HEK293 (cell line): Measurements from ENCODE around the gene SRSF4.

Experiments used
- CTCF ChIA-PET: fragments of 350-600 bp; formaldehyde crosslinking; extraction: SDS; loops from one replicate; lab custom pipeline; 2021; ENCODE audit warnings: antibody characterized with exemption; lab: Yijun Ruan, JAX
- POLR2A ChIA-PET: fragments of 300-600 bp; formaldehyde crosslinking; extraction: SDS; loops from one replicate; lab custom pipeline; 2020; ENCODE audit warnings: antibody characterized with exemption, inconsistent platforms; lab: Yijun Ruan, JAX
- H3K27ac ChIP-seq: fragments of 200-500 bp; sonication (Bioruptor generic); 2 replicates; pipeline ENCODE4 v1.5.1; 2014; ENCODE audit warnings: low read depth, low read length, control low read depth, inconsistent platforms; ENCODE audit errors: extremely low read depth
- H3K36me3 ChIP-seq, 2 experiments: fragments of 200-500 bp in 1 of 2; sonication (Bioruptor generic) in 1 of 2; 1 replicate in 1 of 2; 2 replicates in 1 of 2; pipeline ENCODE4 v1.5.1; 2014 to 2017; ENCODE audit warnings: inconsistent platforms in 2 of 2, low read length in 2 of 2; ENCODE audit not compliant: control insufficient read depth in 2 of 2, insufficient read depth in 1 of 2
- H3K4me1 ChIP-seq: fragments of 200-500 bp; sonication (Bioruptor generic); 2 replicates; pipeline ENCODE4 v1.5.1; 2014; ENCODE audit warnings: mild to moderate bottlenecking, low read length, inconsistent platforms; ENCODE audit not compliant: control insufficient read depth, insufficient read depth
- H3K4me3 ChIP-seq: 2 replicates; pipeline ENCODE4 v1.5.1; 2011; ENCODE audit warnings: low read depth, mild to moderate bottlenecking, control low read depth, low read length, moderate library complexity
- H3K9me3 ChIP-seq: fragments of 200-500 bp; sonication (Bioruptor generic); 2 replicates; pipeline ENCODE4 v1.5.1; 2014; ENCODE audit warnings: low read depth, low read length, inconsistent platforms; ENCODE audit not compliant: control insufficient read depth, insufficient read depth
- EGR2 ChIP-seq: fragments of 450-650 bp; formaldehyde crosslinking; IDR thresholded peaks from 2 replicates; pipeline ENCODE4 v1.5.1; 2016; ENCODE audit warnings: low read depth, missing biosample characterization, missing genetic modification characterization
- GFI1B ChIP-seq: fragments of 450-650 bp; formaldehyde crosslinking; IDR thresholded peaks from 2 replicates; pipeline ENCODE4 v1.5.1; 2016; ENCODE audit warnings: missing biosample characterization, missing genetic modification characterization
- GLI4 ChIP-seq: fragments of 450-650 bp; formaldehyde crosslinking; IDR thresholded peaks from 2 replicates; pipeline ENCODE4 v1.5.1; 2016; ENCODE audit warnings: missing biosample characterization, missing genetic modification characterization
- INSM2 ChIP-seq: fragments of 450-650 bp; formaldehyde crosslinking; IDR thresholded peaks from 2 replicates; pipeline ENCODE4 v1.5.1; 2016; ENCODE audit warnings: missing biosample characterization, missing genetic modification characterization
- KLF17 ChIP-seq: fragments of 450-650 bp; formaldehyde crosslinking; IDR thresholded peaks from 2 replicates; pipeline ENCODE4 v1.5.1; 2016; ENCODE audit warnings: missing biosample characterization, missing genetic modification characterization
- KLF9 ChIP-seq: fragments of 450-650 bp; formaldehyde crosslinking; IDR thresholded peaks from 2 replicates; pipeline ENCODE4 v1.5.1; 2016; ENCODE audit warnings: missing biosample characterization, missing genetic modification characterization, low read depth
- PRDM6 ChIP-seq: fragments of 450-650 bp; formaldehyde crosslinking; IDR thresholded peaks from 2 replicates; pipeline ENCODE4 v1.5.1; 2017; ENCODE audit warnings: missing biosample characterization, missing genetic modification characterization
- SCRT1 ChIP-seq: fragments of 450-650 bp; formaldehyde crosslinking; IDR thresholded peaks from 2 replicates; pipeline ENCODE4 v1.5.1; 2016; ENCODE audit warnings: missing biosample characterization, missing genetic modification characterization, borderline replicate concordance
- WT1 ChIP-seq: fragments of 450-650 bp; formaldehyde crosslinking; IDR thresholded peaks from 2 replicates; pipeline ENCODE4 v1.5.1; 2016; ENCODE audit warnings: missing biosample characterization, missing genetic modification characterization
- ZBTB17 ChIP-seq: fragments of 450-650 bp; formaldehyde crosslinking; IDR thresholded peaks from 2 replicates; pipeline ENCODE4 v1.5.1; 2016; ENCODE audit warnings: missing biosample characterization, missing genetic modification characterization
- ZNF2 ChIP-seq: fragments of 450-650 bp; formaldehyde crosslinking; IDR thresholded peaks from 2 replicates; pipeline ENCODE4 v1.5.1; 2016; ENCODE audit warnings: missing biosample characterization, missing genetic modification characterization
- ZNF211 ChIP-seq: fragments of 450-650 bp; formaldehyde crosslinking; IDR thresholded peaks from 2 replicates; pipeline ENCODE4 v1.5.1; 2016; ENCODE audit warnings: low read depth, missing biosample characterization, missing genetic modification characterization
- ZNF24 ChIP-seq: fragments of 450-650 bp; formaldehyde crosslinking; IDR thresholded peaks from 2 replicates; pipeline ENCODE4 v1.5.1; 2016; ENCODE audit warnings: missing biosample characterization, missing genetic modification characterization
- ZNF341 ChIP-seq: fragments of 450-650 bp; formaldehyde crosslinking; IDR thresholded peaks from 2 replicates; pipeline ENCODE4; 2016; ENCODE audit warnings: low read depth, missing biosample characterization, missing genetic modification characterization
- ZNF549 ChIP-seq: fragments of 450-650 bp; IDR thresholded peaks from 2 replicates; pipeline ENCODE4 v1.5.1; 2018; ENCODE audit warnings: missing biosample characterization, missing genetic modification characterization, mild to moderate bottlenecking, inconsistent platforms, moderate library complexity
- ZNF76 ChIP-seq: fragments of 450-650 bp; formaldehyde crosslinking; IDR thresholded peaks from 2 replicates; pipeline ENCODE4; 2016; ENCODE audit warnings: low read depth, missing biosample characterization, missing genetic modification characterization, borderline replicate concordance
- ZNF776 ChIP-seq: fragments of 450-650 bp; formaldehyde crosslinking; IDR thresholded peaks from 2 replicates; pipeline ENCODE4 v1.5.0; 2017; ENCODE audit warnings: missing biosample characterization, missing genetic modification characterization, borderline replicate concordance
- ZSCAN16 ChIP-seq: fragments of 450-650 bp; formaldehyde crosslinking; IDR thresholded peaks from 2 replicates; pipeline ENCODE4 v1.5.1; 2016; ENCODE audit warnings: missing biosample characterization, missing genetic modification characterization
- ZSCAN30 ChIP-seq: fragments of 450-650 bp; IDR thresholded peaks from 2 replicates; pipeline ENCODE4 v1.5.1; 2018; ENCODE audit warnings: missing biosample characterization, mild to moderate bottlenecking, missing genetic modification characterization, moderate library complexity
- ZXDB ChIP-seq: fragments of 450-650 bp; formaldehyde crosslinking; IDR thresholded peaks from 2 replicates; pipeline ENCODE4 v1.5.1; 2016; ENCODE audit warnings: missing biosample characterization, missing genetic modification characterization
- TF ChIP-seq, protein P1 (sequence below): fragments of 450-650 bp; formaldehyde crosslinking; IDR thresholded peaks from 2 replicates; pipeline ENCODE4 v1.5.1; 2016; ENCODE audit warnings: missing biosample characterization, missing genetic modification characterization
- TF ChIP-seq, protein P2 (sequence below): fragments of 450-650 bp; formaldehyde crosslinking; IDR thresholded peaks from 2 replicates; pipeline ENCODE4 v1.5.1; 2016; ENCODE audit warnings: missing biosample characterization, missing genetic modification characterization
- TF ChIP-seq, protein P3 (sequence below): fragments of 450-650 bp; formaldehyde crosslinking; IDR thresholded peaks from 2 replicates; pipeline ENCODE4 v1.5.1; 2017; ENCODE audit warnings: missing biosample characterization, missing genetic modification characterization
- TF ChIP-seq, protein P4 (sequence below): fragments of 450-650 bp; formaldehyde crosslinking; optimal IDR thresholded peaks from 2 replicates; pipeline ENCODE3; 2016; ENCODE audit warnings: missing biosample characterization, mild to moderate bottlenecking, missing genetic modification characterization

SRSF4 gene

DNA sequence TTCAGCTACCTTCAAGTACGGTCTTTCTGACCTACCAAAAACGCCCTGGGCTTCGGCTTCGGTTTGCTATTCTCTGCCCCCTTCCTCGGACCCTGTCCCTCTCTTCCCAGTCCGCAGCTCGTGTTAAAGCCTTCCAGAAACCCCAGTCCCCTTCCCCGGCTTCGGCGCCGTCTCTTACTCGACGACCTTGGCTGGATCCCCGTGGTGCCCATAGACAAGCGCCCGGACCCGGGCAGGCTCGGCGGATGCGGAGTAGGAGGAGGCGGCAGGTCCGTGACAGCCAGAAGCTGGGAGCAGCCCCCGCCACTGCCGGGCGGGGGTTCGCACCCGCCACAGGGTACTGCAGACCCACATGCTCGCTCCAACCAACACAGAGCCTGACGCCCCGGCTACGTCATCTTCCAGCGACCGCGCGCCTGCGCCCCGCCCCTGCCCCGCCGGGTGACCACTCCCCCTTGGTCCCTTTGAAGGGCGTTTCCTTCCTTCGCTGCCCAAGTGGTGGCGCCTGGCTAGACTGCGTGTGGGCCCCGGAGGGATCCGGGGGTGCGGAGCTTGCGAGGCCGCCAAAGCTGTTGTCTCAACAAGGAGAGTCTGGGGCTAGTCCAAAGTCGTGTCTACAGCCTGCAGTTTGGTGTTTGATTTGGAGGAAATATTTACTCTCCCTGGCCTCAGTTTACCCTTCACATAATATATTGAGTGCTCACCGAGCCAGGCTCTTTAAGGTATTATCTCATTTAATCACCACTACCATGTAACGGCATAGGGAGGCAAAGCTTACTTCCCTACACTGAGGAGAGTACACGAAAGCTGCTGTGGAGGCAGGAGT, 49.1 kb upstream of the SRSF4 start, which contains the start of gene MECR:
TSS of gene MECR (minus strand) at position 382 of the 826 bp plus-strand sequence. CDS start at position 354, 28 bp downstream.
- H3K4me3 ChIP-seq: peak within 1 kb of the TSS; percentile 74
- CTCF ChIA-PET: interaction anchor here (0.7 to 1.0 kb wide), 5 partner anchors 16 to 881 kb away, joined by 3 to 4 read pairs (median 3); no protein-coding TSS in a partner anchor
- H3K9me3 ChIP-seq: no peaks in the 10 kb centered on the region
- H3K36me3 ChIP-seq: no peaks in the 10 kb centered on the region
- peak within 1 kb of the TSS; percentile 28; the same call in 1 of the 2 replicates for H3K27ac ChIP-seq
- H3K4me1 ChIP-seq: no peaks in the 10 kb centered on the region
- POLR2A ChIA-PET: interaction anchor here (1.4 to 1.7 kb wide), 3 partner anchors 12 to 50 kb away, joined by 5 to 7 read pairs (median 7); partner anchors contain the start of gene SRSF4
- TF ChIP-seq ZNF776 (no peak), ZNF24 (tag by site-specific recombination) (peak; percentile 29; the same call in 1 of the 2 replicates), KLF17 (tag by site-specific recombination) (peak; percentile 73), ZNF341 (peak; percentile 80), SCRT1 (tag by site-specific recombination) (no peak), KLF9 (tag by site-specific recombination) (peak; percentile 98), GLI4 (tag by site-specific recombination) (no peak), GFI1B (tag by site-specific recombination) (no peak), ZSCAN30 (tag by site-specific recombination) (peak; percentile 19; the same call in 1 of the 2 replicates), ZSCAN16 (tag by site-specific recombination) (no peak), ZXDB (tag by site-specific recombination) (0 out of 2 replicates have a peak, but pooled peaks have one; percentile 69), WT1 (tag by site-specific recombination) (peak; percentile 11; the same call in 1 of the 2 replicates), ZNF76 (0 out of 2 replicates have a peak, but pooled peaks have one; percentile 46), ZNF2 (no peak), ZNF211 (tag by site-specific recombination) (no peak), ZNF549 (tag by site-specific recombination) (no peak), ZBTB17 (tag by site-specific recombination) (peak; percentile 83), PRDM6 (tag by site-specific recombination) (no peak), INSM2 (tag by site-specific recombination) (peak; percentile 10; the same call in 1 of the 2 replicates), EGR2 (tag by site-specific recombination) (peak; percentile 56)
- TF ChIP-seq, protein P1, sequence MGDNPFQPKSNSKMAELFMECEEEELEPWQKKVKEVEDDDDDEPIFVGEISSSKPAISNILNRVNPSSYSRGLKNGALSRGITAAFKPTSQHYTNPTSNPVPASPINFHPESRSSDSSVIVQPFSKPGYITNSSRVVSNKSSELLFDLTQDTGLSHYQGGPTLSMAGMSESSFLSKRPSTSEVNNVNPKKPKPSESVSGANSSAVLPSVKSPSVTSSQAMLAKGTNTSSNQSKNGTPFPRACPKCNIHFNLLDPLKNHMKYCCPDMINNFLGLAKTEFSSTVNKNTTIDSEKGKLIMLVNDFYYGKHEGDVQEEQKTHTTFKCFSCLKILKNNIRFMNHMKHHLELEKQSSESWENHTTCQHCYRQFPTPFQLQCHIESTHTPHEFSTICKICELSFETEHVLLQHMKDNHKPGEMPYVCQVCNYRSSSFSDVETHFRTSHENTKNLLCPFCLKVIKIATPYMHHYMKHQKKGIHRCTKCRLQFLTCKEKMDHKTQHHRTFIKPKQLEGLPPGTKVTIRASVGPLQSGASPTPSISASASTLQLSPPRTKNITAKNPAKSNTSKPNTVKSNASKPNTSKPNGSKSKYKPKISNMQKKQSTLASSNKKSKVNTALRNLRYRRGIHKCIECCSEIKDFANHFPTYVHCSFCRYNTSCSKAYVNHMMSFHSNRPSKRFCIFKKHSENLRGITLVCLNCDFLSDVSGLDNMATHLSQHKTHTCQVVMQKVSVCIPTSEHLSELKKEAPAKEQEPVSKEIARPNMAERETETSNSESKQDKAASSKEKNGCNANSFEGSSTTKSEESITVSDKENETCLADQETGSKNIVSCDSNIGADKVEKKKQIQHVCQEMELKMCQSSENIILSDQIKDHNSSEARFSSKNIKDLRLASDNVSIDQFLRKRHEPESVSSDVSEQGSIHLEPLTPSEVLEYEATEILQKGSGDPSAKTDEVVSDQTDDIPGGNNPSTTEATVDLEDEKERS: no peak
- TF ChIP-seq, protein P2, sequence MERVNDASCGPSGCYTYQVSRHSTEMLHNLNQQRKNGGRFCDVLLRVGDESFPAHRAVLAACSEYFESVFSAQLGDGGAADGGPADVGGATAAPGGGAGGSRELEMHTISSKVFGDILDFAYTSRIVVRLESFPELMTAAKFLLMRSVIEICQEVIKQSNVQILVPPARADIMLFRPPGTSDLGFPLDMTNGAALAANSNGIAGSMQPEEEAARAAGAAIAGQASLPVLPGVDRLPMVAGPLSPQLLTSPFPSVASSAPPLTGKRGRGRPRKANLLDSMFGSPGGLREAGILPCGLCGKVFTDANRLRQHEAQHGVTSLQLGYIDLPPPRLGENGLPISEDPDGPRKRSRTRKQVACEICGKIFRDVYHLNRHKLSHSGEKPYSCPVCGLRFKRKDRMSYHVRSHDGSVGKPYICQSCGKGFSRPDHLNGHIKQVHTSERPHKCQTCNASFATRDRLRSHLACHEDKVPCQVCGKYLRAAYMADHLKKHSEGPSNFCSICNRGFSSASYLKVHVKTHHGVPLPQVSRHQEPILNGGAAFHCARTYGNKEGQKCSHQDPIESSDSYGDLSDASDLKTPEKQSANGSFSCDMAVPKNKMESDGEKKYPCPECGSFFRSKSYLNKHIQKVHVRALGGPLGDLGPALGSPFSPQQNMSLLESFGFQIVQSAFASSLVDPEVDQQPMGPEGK: peak; percentile 92
- TF ChIP-seq, protein P3, sequence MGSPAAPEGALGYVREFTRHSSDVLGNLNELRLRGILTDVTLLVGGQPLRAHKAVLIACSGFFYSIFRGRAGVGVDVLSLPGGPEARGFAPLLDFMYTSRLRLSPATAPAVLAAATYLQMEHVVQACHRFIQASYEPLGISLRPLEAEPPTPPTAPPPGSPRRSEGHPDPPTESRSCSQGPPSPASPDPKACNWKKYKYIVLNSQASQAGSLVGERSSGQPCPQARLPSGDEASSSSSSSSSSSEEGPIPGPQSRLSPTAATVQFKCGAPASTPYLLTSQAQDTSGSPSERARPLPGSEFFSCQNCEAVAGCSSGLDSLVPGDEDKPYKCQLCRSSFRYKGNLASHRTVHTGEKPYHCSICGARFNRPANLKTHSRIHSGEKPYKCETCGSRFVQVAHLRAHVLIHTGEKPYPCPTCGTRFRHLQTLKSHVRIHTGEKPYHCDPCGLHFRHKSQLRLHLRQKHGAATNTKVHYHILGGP (tag by site-specific recombination): no peak; the same call in 1 of the 2 replicates
- TF ChIP-seq, protein P4, sequence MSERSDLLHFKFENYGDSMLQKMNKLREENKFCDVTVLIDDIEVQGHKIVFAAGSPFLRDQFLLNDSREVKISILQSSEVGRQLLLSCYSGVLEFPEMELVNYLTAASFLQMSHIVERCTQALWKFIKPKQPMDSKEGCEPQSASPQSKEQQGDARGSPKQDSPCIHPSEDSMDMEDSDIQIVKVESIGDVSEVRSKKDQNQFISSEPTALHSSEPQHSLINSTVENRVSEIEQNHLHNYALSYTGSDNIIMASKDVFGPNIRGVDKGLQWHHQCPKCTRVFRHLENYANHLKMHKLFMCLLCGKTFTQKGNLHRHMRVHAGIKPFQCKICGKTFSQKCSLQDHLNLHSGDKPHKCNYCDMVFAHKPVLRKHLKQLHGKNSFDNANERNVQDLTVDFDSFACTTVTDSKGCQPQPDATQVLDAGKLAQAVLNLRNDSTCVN: peak; percentile 83
